HepG2 (cell line): Measurements from ENCODE around the gene CKS2. TPM values are rescaled to one million over a fixed set of nuclear protein-coding genes. Genes with fewer than 3 reads are reported as not detected.

Source experiments
- HDAC2 ChIP-seq: sonication (generic); formaldehyde crosslinking; IDR thresholded peaks from 2 replicates; pipeline ENCODE4 v1.4.0; 2020; ENCODE audit warnings: missing genetic modification reagents
- HOXA9 ChIP-seq: sonication (generic); formaldehyde crosslinking; IDR thresholded peaks from 2 replicates; pipeline ENCODE4 v1.8.1; 2022; ENCODE audit warnings: missing genetic modification reagents, mild to moderate bottlenecking, moderate library complexity, borderline replicate concordance
- JUND ChIP-seq: sonication (generic); formaldehyde crosslinking; IDR thresholded peaks from 2 replicates; pipeline ENCODE4 v1.8.0; 2022; ENCODE audit warnings: mild to moderate bottlenecking, missing genetic modification reagents
- NFYC ChIP-seq: IDR thresholded peaks from 2 replicates; pipeline ENCODE4 v1.6.1; 2016; ENCODE audit warnings: missing genetic modification reagents, missing compliant biosample characterization
- PHB2 ChIP-seq: fragments of 450-650 bp; IDR thresholded peaks from 2 replicates; pipeline ENCODE4 v1.6.1; 2018; ENCODE audit not compliant: partially characterized antibody
- PHF21A ChIP-seq: sonication (generic); formaldehyde crosslinking; IDR thresholded peaks from 2 replicates; pipeline ENCODE4 v1.5.0; 2020; ENCODE audit warnings: mild to moderate bottlenecking, missing genetic modification reagents
- PITX1 ChIP-seq: sonication (generic); formaldehyde crosslinking; IDR thresholded peaks from 2 replicates; pipeline ENCODE4 v1.5.1; 2020; ENCODE audit warnings: mild to moderate bottlenecking, missing genetic modification reagents
- SYNCRIP ChIP-seq: fragments of 200-400 bp; formaldehyde crosslinking; IDR thresholded peaks from 2 replicates; pipeline ENCODE4 v1.6.1; 2018; ENCODE audit warnings: mild to moderate bottlenecking, low read depth, low read length; ENCODE audit not compliant: insufficient read depth
- ZBTB7A ChIP-seq: sonication (generic); formaldehyde crosslinking; IDR thresholded peaks from 2 replicates; pipeline ENCODE4 v1.8.0; 2022; ENCODE audit warnings: mild to moderate bottlenecking, missing genetic modification reagents
- ZFP1 ChIP-seq: IDR thresholded peaks from 2 replicates; pipeline ENCODE4 v1.6.1; 2016
- ZNF572 ChIP-seq: sonication (generic); formaldehyde crosslinking; IDR thresholded peaks from 2 replicates; pipeline ENCODE4 v1.5.1; 2020; ENCODE audit warnings: mild to moderate bottlenecking, missing genetic modification reagents
- ZNF605 ChIP-seq: sonication (generic); formaldehyde crosslinking; IDR thresholded peaks from 2 replicates; pipeline ENCODE4 v1.8.0; 2022; ENCODE audit warnings: mild to moderate bottlenecking, missing genetic modification reagents
- polyA plus RNA-seq, 8 experiments: library from polyadenylated mRNA; depleted of rRNA in 3 of 8; stranded (reverse) in 7 of 8; unstranded in 1 of 8; fragments of >200 nt; fragmentation: Illumina TruSeq in 4 of 8; extraction: Trizol in 4 of 8; gene quantifications; 2 replicates each; pipeline versions ENCODE4 v1.2.1 to v1.2.3, GENCODE V29; 2011 to 2016; ENCODE audit warnings: low read depth in 4 of 8, missing spikeins in 1 of 8, mixed read lengths in 1 of 8; ENCODE audit not compliant: insufficient read depth in 1 of 8
- total RNA-seq, 5 experiments: library from RNA; depleted of rRNA; stranded (reverse); fragments of >200 nt; fragmentation: Illumina TruSeq; extraction: Trizol; gene quantifications; 2 replicates each; pipeline ENCODE4 v1.2.3, GENCODE V29; 2016; ENCODE audit warnings: low read depth in 1 of 5
- TF ChIP-seq, protein P1 (sequence below): sonication (generic); formaldehyde crosslinking; IDR thresholded peaks from 2 replicates; pipeline ENCODE4 v1.4.0; 2020; ENCODE audit warnings: missing genetic modification reagents, borderline replicate concordance
- TF ChIP-seq, protein P2 (sequence below): sonication (generic); formaldehyde crosslinking; IDR thresholded peaks from 2 replicates; pipeline ENCODE4 v1.8.0; 2022; ENCODE audit warnings: missing genetic modification reagents, mild to moderate bottlenecking, borderline replicate concordance
- TF ChIP-seq, protein P3 (sequence below): sonication (generic); formaldehyde crosslinking; IDR thresholded peaks from 2 replicates; pipeline ENCODE4 v1.4.0; 2020; ENCODE audit warnings: missing genetic modification reagents
- TF ChIP-seq, protein P4 (sequence below): sonication (generic); formaldehyde crosslinking; IDR thresholded peaks from 2 replicates; pipeline ENCODE4 v1.5.0; 2020; ENCODE audit warnings: mild to moderate bottlenecking, missing genetic modification reagents
- TF ChIP-seq, protein P5 (sequence below): sonication (generic); formaldehyde crosslinking; IDR thresholded peaks from 2 replicates; pipeline ENCODE4 v1.9.0; 2021; ENCODE audit warnings: missing genetic modification reagents, borderline replicate concordance

The CKS2 gene
- total and polyA plus RNA-seq, 2 of the 13 experiments (the other 11 are each of a cell fraction or from before 2014, with no cell fraction given): 251 to 317 TPM

DNA sequence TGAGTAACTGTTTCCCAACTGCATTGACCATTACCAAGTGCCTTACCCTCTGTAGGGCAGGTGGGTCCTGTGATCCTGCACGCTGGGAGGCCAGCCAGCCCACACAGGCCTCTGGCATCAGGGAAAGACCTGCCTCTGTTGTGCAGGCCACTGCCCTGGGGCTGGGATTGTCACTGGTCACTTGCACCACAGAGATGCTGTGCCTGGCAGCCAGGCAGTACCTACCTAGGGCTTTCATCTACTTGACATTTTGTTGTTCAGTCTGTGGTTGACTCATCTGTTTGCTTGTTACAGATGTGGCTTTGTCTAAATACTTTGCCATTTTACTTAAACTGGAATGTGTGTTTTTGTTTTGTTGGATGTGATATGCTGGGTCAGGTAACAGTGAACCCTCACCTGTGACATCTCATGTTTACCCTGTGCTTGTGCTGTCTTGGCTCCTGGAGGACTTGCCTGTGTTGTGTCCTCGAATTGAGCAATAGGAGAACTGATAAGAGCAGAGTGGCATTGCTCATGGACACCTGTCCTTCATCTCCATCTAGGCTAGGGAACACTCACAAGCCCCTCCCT, 40.1 kb downstream of the CKS2 start (continued):
- TF ChIP-seq, protein P1, sequence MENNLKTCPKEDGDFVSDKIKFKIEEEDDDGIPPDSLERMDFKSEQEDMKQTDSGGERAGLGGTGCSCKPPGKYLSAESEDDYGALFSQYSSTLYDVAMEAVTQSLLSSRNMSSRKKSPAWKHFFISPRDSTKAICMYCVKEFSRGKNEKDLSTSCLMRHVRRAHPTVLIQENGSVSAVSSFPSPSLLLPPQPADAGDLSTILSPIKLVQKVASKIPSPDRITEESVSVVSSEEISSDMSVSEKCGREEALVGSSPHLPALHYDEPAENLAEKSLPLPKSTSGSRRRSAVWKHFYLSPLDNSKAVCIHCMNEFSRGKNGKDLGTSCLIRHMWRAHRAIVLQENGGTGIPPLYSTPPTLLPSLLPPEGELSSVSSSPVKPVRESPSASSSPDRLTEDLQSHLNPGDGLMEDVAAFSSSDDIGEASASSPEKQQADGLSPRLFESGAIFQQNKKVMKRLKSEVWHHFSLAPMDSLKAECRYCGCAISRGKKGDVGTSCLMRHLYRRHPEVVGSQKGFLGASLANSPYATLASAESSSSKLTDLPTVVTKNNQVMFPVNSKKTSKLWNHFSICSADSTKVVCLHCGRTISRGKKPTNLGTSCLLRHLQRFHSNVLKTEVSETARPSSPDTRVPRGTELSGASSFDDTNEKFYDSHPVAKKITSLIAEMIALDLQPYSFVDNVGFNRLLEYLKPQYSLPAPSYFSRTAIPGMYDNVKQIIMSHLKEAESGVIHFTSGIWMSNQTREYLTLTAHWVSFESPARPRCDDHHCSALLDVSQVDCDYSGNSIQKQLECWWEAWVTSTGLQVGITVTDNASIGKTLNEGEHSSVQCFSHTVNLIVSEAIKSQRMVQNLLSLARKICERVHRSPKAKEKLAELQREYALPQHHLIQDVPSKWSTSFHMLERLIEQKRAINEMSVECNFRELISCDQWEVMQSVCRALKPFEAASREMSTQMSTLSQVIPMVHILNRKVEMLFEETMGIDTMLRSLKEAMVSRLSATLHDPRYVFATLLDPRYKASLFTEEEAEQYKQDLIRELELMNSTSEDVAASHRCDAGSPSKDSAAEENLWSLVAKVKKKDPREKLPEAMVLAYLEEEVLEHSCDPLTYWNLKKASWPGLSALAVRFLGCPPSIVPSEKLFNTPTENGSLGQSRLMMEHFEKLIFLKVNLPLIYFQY (CRISPR knock-in tag): peak; percentile 27; the same call in 1 of the 2 replicates
- peak; percentile 58; the same call in 1 of the 2 replicates for TF ChIP-seq PITX1 (CRISPR knock-in tag)
- TF ChIP-seq NFYC: no peak
- TF ChIP-seq ZNF572 (CRISPR knock-in tag): no peak
- TF ChIP-seq, protein P2, sequence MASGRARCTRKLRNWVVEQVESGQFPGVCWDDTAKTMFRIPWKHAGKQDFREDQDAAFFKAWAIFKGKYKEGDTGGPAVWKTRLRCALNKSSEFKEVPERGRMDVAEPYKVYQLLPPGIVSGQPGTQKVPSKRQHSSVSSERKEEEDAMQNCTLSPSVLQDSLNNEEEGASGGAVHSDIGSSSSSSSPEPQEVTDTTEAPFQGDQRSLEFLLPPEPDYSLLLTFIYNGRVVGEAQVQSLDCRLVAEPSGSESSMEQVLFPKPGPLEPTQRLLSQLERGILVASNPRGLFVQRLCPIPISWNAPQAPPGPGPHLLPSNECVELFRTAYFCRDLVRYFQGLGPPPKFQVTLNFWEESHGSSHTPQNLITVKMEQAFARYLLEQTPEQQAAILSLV (CRISPR knock-in tag): 0 out of 2 replicates have a peak, but pooled peaks have one; percentile 32
- 0 out of 2 replicates have a peak, but pooled peaks have one; percentile 75 for TF ChIP-seq ZFP1 (CRISPR knock-in tag)
- TF ChIP-seq PHB2: no peak
- TF ChIP-seq, protein P3, sequence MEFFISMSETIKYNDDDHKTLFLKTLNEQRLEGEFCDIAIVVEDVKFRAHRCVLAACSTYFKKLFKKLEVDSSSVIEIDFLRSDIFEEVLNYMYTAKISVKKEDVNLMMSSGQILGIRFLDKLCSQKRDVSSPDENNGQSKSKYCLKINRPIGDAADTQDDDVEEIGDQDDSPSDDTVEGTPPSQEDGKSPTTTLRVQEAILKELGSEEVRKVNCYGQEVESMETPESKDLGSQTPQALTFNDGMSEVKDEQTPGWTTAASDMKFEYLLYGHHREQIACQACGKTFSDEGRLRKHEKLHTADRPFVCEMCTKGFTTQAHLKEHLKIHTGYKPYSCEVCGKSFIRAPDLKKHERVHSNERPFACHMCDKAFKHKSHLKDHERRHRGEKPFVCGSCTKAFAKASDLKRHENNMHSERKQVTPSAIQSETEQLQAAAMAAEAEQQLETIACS: no peak
- TF ChIP-seq, protein P4, sequence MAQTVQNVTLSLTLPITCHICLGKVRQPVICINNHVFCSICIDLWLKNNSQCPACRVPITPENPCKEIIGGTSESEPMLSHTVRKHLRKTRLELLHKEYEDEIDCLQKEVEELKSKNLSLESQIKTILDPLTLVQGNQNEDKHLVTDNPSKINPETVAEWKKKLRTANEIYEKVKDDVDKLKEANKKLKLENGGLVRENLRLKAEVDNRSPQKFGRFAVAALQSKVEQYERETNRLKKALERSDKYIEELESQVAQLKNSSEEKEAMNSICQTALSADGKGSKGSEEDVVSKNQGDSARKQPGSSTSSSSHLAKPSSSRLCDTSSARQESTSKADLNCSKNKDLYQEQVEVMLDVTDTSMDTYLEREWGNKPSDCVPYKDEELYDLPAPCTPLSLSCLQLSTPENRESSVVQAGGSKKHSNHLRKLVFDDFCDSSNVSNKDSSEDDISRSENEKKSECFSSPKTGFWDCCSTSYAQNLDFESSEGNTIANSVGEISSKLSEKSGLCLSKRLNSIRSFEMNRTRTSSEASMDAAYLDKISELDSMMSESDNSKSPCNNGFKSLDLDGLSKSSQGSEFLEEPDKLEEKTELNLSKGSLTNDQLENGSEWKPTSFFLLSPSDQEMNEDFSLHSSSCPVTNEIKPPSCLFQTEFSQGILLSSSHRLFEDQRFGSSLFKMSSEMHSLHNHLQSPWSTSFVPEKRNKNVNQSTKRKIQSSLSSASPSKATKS (CRISPR knock-in tag): no peak; the same call in 1 of the 2 replicates
- peak; percentile 92 for TF ChIP-seq HDAC2
- TF ChIP-seq JUND: peak; percentile 44; the same call in 1 of the 2 replicates
- TF ChIP-seq, protein P5, sequence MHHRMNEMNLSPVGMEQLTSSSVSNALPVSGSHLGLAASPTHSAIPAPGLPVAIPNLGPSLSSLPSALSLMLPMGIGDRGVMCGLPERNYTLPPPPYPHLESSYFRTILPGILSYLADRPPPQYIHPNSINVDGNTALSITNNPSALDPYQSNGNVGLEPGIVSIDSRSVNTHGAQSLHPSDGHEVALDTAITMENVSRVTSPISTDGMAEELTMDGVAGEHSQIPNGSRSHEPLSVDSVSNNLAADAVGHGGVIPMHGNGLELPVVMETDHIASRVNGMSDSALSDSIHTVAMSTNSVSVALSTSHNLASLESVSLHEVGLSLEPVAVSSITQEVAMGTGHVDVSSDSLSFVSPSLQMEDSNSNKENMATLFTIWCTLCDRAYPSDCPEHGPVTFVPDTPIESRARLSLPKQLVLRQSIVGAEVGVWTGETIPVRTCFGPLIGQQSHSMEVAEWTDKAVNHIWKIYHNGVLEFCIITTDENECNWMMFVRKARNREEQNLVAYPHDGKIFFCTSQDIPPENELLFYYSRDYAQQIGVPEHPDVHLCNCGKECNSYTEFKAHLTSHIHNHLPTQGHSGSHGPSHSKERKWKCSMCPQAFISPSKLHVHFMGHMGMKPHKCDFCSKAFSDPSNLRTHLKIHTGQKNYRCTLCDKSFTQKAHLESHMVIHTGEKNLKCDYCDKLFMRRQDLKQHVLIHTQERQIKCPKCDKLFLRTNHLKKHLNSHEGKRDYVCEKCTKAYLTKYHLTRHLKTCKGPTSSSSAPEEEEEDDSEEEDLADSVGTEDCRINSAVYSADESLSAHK (CRISPR knock-in tag): no peak
- no peak for TF ChIP-seq ZNF605 (CRISPR knock-in tag)
- TF ChIP-seq ZBTB7A: no peak
- peak; percentile 86 for TF ChIP-seq PHF21A (CRISPR knock-in tag)
- no peak for TF ChIP-seq SYNCRIP
- no peak for TF ChIP-seq HOXA9 (CRISPR knock-in tag)
